ENCODE measurements around the gene SLC8A1.

- TF ChIP-seq POLR2A (IDR thresholded peaks at IDR 0.05) = no peak
- TF ChIP-seq CTCF (IDR thresholded peaks at IDR 0.05) = no peak
- no peak for TF ChIP-seq POLR2AphosphoS5 (IDR thresholded peaks at IDR 0.05)
- TF ChIP-seq EP300 (IDR thresholded peaks at IDR 0.05; ENCODE audit: low read depth) = no peak
Observed at GRCh38 chr2:40106061-40106460, 345.8 kb downstream of the SLC8A1 start.
